8988T (cell line): Measurements from ENCODE around the gene INPP5A.

Experiments
- DNase-seq: peaks from one replicate; pipeline ENCODE4 v3.0.0; 2011

INPP5A gene

GRCh38 chr10:132684164-132684891 is 146.7 kb downstream of the INPP5A start:
- peak; percentile 70 for DNase-seq

- peak; percentile 65 for DNase-seq
Measured at GRCh38 chr10:132685101-132685891, 147.7 kb downstream of the INPP5A start.

GRCh38 chr10:132685921-132686680 is 148.5 kb downstream of the INPP5A start:
- DNase-seq = no peak

- DNase-seq = no peak
Measured at GRCh38 chr10:132687181-132687892, 149.8 kb downstream of the INPP5A start.

DNA sequence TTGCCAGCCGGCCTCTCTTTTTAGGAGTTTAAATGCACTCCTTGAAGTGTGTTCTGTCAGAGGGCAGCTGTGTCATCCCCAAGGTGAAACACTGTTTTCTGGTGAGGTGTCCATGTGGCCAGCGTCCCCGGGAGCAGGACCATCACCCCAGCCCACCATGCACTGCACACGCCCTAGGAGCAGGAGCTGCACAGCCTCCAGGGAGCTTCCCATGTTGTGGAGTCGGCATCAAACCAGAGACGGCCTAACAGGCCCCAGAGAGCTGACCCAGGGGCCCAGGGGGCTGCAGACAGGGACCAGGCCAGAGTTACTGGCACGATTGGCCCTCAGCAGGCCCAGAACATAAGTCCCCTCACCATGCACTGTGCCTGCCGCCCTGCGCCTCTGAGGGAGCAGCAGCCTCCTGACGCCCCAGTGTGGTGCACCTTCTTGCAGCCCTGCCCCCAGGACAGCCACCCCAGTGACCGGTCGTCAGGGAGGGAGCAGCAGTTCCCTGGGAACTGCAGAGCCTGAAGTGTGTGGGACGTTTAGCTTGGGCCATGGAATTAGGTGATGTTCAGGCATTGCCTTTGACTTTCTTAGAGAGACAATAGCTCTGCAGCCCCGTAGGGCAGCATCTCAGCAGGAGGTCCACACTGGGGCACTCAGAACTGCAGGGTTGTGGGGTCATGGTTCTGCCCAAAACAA is 150.4 kb downstream of the INPP5A start:
- no peak for DNase-seq

- no peak for DNase-seq
Measured at GRCh38 chr10:132688580-132689420, 151.2 kb downstream of the INPP5A start.

- DNase-seq = no peak
Measured at GRCh38 chr10:132689721-132690360, 152.3 kb downstream of the INPP5A start.

DNA sequence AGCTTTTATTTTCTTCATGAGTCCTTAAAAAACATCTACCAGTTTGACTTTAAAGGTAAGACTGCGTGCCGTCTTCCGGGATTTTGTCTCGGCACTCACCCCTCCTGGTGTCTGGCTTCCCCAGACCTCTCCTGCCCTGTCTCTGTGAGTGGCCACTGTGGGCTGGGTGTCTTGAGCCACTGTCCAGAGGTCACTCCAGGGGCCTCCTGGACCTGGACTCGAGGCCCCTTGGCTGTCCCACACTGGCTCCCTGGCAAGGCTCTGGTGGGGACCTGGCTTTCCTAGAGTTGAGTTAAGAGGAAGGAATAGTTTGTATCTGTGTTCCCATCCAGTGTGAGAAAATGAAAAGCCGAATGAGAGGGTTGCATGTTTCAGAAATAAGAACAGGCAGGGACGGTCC is 152.8 kb downstream of the INPP5A start:
- DNase-seq = no peak

GRCh38 chr10:132690821-132691610 is 153.4 kb downstream of the INPP5A start:
- DNase-seq = no peak

DNA sequence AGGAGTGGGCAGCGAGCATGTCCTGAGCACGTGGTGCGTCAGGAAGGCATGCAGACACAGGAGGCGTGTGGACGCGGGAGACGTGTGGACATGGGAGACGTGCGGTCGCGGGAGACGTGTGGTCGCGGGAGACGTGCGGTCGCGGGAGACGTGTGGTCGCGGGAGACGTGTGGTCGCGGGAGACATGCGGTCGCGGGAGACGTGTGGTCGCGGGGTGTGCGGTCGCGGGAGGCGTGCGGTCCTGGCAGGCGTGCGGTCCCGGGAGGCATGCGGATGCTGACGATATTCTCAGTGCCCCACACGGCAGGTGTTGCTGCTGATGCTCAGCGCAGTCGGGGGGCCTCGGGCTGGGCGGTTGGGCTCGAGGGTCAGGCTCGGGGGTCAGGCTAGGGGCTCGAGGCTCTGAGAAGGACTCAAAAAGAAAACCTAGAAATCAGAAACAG is 154.1 kb downstream of the INPP5A start:
- DNase-seq = no peak

GRCh38 chr10:132692311-132692710 is 154.7 kb downstream of the INPP5A start:
- no peak for DNase-seq

DNA sequence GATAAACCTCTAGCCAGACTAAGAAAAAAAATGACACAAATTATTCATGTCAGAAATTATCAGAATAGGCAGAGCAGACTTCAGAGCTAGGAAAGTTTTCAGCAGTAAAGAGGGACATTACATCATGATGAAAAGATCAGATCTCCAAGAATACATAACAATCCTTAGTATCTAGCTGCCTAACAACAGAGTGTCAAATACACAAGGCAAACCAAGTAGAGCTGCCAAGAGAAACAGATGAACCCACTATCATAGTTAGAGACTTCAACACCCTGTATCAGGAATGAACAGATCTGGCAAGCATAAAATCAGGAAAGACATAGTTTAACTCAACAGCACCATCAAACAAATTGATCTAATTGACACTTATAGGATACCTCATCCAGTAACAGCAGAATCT is 156.1 kb downstream of the INPP5A start:
- no peak for DNase-seq

DNA sequence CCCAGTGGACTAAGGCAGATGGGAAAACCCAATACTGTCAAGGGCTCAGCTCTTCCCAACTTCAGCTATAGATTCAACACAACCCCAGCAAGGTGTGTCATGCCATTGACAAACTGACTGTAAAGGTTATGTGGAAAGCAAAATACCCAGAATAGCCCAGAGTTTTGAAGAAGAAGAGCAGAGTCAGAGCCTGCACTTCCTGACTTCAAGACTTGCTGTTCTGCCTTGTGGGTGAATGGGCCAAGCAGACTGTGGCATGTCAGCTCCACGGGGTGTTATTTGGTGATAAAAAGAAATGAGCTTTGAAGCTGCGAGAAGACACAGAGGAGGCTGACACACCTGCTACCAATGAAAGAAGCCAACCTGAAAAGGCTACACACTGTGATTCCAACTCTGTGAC is 158.6 kb downstream of the INPP5A start:
- DNase-seq = no peak

DNA sequence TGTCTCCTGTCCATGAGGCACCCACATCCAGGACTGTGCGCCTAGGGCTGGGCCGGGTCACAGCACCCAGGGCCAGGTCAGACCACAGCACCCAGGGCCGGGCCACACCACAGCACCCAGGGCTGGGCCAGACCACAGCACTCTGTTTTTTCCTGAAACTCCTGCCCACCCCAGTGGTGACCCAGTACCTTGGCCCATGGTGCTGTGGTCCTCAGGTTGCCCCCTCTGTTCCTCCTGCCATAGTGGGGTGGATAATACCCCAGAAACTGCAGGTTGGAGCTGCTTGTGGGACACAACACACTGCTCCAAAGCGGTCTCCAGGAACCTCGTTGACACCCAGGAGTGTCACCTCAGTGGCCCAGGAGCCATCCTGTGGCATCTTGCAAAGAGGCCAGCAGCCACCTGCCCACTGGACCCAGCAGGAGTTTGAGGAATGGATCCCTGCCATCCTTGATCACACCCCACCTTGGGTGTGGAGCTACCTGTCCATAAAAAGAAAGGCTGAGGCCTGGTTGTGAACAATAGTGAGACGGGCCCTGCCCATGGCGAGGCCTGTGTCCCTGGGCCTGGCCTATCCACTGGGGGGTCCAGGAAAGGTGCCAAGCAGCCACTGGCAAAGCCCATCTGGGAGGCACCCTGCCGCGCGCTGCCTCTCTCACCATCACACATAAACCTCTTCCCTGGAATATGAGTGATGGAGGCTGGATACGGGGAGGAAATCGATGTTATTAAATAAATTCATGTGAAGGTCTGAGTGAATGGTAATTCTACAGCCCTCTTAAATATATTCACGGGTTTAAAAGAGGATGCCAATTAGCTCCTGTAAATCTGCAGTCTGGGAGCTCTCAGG is 159.4 kb downstream of the INPP5A start:
- no peak for DNase-seq

GRCh38 chr10:132697578-132698200 is 160.1 kb downstream of the INPP5A start:
- DNase-seq = no peak

- DNase-seq = no peak
Measured at GRCh38 chr10:132698211-132698751, 160.7 kb downstream of the INPP5A start.

DNA sequence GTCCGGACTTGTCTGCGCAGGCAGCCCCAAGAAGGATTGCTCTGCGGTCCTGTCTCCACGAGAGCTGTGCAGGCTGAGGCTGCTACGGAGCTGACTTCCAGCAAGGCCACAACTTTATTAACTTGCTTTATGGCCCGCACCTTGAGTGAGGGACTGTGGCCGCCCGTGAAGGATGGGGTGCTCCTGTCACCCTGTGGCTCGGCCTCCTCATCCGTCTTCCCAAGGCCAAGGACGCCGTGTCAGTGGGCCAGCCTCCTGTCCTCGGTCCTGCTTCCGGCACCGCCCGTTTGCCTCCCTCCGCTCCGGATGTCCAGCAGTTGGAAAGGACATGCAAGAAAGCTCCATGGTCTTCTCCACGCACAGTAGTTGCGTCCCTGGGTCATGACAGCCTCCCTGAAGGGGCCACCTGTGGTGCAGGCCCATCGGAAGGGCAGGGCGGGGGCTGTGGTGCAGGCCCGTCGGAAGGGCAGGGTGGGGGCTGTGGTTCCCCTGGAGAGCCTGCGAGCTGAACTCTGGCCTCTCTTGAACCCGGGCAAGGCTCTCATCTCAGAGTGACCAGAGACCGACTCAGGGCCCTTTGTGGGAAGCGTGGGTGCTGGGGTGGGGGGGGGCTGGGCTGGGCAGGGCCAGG is 161.3 kb downstream of the INPP5A start:
- no peak for DNase-seq
